Activated T-helper 1 cell treated with anti-CD3 and anti-CD28 coated beads, Interleukin-2, amount 50 U/mL, for 16 hours (primary cell): Measurements from ENCODE around the gene TPCN1.
"Not testable (repeated sequence)": the region's sequence is repeated elsewhere in the genome, so short reads cannot be mapped to it uniquely, and the experiment has no call there.

Experiments used
- DNase-seq, 2 donors: peaks; one replicate each; pipeline ENCODE4 v3.0.0-alpha.2; 2020; ENCODE audit warnings: low read depth in 1 of 2, low spot score in 1 of 2

The TPCN1 gene

DNA sequence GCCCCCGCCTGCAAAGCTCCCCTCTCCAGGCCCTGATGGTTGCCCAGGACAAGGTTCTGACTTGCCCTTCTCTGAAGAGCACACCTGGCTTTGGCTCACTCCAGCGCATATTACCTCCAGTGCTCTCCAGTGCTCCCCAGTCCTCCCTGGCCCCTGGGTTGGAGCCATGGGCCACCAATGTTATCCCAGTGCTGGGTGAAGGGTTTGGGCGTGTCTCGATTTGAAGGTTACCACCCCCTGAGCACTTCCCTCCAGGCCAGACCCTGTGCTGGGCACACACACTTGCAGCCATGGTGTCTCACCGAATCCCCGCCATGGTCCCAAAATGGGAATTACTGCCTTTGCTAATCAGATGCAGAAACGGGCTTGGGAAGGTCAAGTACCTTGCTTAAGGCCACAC, 24.7 kb upstream of the TPCN1 start:
- DNase-seq, result no peak

- DNase-seq, result peak in 1 of 2 donors; percentile 13
Measured at GRCh38 chr12:113196990-113197389, 24.3 kb upstream of the TPCN1 start.

GRCh38 chr12:113197518-113198077, 23.7 kb upstream of the TPCN1 start:
- DNase-seq, result no peak

DNA sequence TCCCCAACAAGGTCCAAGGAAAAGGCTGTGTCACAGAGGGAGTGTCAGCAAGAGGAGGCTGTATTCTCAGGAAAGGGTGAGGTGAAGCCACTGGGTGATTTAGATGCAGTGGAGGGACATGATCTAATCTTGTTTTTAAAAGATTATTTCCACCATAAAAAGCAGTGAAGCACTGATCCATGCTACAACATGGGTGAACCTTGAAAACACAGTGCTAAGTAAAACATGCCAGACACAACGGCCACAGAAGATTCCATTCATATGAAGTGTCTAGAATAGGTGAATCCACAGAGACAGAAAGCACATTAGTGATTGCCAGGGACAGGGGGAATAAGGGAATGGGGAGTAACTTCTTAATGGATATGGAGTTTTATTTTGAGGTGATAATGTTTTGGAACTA, 23.0 kb upstream of the TPCN1 start:
- DNase-seq, result no peak

DNA sequence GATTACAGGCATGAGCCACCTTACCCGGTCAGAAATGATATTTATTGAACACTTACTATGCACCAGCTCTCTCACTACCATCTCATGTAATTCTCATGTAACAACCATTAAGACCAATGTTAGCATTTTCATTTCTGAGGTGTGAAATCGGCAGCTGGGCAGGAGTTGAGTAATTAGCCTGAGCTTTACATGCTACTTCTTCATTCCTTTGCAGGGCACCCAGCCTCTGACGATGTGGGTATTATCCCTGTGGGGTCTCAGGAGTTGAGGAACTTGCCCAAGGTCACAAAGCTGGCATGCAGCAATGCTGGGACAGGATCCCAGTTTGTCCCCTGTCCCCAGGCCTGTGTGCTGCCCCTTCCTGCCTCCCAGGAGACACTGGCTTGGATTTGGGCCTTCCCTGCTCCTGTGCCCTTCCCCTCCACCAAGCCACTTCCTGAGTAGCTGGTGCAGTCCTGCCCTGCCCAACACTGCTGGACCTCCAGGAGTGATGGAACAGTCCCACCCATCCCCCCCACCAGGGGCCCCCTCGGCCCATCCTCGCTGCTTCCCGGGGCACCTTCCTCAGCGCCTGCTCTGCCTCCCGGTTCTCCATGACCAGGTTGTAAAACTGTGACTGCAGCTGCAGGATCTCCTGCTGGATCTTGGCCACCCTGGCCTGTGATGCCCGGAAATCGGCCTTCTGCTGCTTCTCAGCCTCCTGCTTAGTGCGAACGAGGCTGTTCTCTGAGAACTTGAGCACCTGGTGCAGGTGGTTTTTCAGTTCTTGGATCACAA, 21.1 kb upstream of the TPCN1 start:
- DNase-seq, result no peak

GRCh38 chr12:113201187-113202177, 19.8 kb upstream of the TPCN1 start:
- no peak for DNase-seq

DNA sequence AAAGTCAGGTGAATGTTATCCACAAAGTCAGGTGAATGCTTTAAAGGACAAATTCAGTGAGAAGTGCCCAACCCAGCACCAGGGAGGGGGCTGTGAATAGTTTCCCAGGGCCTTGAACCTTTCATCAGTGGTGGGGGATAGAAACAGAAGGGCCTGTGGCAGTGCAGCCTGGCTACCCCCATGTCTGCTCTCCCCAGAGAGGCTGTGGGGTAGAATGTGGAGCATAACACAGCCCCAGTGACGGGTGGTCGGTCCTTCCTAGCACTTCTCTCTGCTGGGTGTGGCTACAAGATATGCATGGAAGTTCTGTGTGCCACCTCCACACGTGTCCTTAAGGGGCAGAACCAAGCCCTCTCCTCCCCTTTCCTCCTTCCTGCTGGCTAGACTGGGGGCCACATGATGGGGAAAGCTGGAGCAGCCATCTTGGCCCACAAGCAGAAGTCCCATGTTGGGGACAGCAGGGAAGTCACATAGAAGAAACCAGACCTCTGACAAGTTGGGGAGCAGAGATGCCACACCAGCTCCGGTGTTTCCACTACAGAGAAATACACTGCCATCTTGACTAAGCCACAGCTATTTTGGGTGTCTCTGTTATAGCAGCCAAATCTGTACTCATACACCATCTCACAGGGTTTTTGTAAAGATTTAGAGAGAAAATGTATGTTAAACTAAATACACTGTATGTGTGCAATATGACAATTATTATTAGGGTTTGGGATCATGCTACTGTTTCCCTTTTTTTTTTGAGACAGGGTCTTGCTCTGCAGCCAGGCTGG, 18.8 kb upstream of the TPCN1 start:
- no peak for DNase-seq

DNA sequence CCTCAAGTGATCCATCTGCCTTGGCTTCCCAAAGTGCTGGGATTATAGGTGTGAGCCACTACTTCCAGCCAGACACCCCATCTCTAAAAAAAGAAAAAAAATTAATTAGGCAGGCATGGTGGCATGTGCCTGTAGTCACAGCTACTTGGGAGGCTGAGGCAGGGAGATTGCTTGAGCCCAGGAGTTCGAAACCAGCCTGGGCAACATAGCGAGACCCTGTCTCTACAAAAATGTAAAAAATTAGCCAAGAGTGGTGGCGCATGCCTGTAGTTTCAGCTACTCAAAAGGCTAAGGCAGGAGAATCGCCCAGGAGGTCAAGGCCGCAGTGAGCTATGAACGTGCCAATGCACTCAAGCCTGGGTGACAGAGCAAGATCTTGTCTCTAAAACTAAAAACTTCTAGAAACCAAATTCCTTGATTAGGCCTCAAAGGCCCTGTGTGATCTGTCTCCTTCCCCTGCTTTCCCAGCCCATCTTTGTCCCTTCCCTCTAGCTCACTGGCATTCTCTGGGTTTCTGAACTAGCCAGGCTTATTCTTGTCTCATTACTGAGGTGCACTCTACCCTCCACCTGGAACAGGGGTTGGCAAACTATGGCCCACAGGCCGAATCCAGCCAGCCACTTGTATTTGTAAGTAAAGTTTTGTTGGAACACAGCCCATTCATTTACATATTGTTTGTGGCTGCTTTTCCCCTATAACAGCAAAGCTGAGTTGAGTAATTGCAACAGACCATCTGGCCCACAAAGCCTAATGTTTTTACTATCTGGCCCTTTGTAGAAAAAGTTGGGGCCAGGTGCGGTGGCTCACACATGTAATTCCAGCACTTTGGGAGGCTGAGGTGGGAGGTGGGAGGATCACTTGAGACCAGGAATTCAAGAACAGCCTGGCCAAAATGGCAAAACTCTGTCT, 17.2 kb upstream of the TPCN1 start:
- no peak for DNase-seq

DNA sequence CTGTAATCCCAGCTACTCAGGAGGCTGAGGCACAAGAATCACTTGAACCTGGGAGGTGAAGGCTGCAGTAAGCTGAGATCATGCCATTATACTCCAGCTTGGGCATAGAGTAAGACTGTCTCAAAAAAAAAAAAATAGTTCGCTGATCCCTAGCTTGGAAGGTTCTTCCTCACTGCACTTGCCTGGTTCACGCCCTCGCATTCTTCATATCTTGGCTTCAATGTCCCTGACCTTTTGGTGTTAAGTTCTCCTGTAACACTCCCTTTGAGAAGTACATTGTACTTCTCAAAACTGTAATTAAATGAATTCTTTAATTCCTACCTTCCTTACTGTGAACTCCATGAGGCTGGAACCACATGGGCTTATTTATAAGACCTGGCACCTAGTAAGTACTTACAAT, 16.5 kb upstream of the TPCN1 start:
- DNase-seq, result no peak

- not testable (repeated sequence) for DNase-seq
Measured at GRCh38 chr12:113206802-113207201, 14.5 kb upstream of the TPCN1 start.

DNA sequence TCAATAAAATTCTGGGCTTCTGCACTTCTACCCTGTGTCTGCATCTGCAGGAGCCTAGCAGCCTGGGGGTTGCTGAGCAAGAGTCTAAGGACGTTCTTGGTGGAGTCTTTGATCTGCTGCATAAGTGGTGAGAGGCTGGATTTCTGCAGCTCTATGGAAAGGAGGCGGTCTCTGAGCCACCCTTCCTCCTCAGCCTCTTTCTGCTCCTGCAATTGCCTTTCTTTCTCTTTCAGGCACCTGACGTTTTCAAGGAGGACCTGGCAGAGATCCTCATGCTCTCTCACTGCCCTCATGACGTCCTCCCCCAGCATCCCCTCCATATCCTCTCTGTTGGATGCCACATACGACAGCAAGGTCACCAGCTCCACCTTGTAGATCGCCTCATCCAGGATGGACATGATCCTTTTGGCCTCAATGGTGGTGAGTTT, 13.6 kb upstream of the TPCN1 start:
- DNase-seq, result no peak

GRCh38 chr12:113208041-113208934, 13.0 kb upstream of the TPCN1 start:
- DNase-seq, result peak in 1 of 2 donors; percentile 20

DNA sequence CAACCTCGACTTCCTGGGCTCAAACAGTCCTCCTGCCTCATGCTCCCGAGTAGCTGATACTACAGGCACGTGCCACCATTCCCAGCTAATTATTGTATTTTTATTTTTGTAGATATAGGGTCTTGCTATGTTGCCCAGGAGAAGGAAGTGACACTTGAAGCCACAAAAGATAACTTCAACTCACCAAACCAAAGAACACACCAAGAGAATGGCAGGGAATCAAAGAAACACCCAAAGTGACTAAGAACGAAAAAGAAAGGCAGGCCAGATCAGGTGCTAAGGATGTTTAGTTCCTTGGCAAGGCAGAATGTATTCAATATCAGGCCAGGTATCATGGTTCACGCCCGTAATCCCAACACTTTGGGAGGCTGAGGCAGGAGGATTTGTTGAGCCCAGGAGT, 10.1 kb upstream of the TPCN1 start:
- DNase-seq, result no peak

- DNase-seq, result no peak
Measured at GRCh38 chr12:113214895-113215400, 6.3 kb upstream of the TPCN1 start.

DNA sequence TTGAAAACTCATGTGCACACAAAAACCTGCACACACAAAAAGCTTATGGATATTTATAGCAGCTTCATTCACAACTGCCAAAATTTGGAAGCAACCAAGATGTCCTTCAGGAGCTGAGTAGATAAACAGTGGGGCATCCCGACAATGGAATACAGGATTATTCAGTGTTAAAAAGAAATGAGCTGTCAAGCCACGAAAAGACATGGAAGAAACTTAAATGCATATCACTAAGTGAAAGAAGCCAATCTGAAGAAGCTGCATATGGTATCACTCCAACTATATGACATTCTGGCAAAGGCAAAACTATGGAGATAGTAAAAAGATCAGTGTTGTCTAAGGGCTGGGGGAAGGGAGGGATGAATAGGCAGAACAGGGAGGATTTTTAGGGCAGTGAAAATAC, 5.2 kb upstream of the TPCN1 start:
- no peak for DNase-seq

GRCh38 chr12:113220593-113221180, 577 bp upstream of the TPCN1 start:
- DNase-seq, result no peak

DNA sequence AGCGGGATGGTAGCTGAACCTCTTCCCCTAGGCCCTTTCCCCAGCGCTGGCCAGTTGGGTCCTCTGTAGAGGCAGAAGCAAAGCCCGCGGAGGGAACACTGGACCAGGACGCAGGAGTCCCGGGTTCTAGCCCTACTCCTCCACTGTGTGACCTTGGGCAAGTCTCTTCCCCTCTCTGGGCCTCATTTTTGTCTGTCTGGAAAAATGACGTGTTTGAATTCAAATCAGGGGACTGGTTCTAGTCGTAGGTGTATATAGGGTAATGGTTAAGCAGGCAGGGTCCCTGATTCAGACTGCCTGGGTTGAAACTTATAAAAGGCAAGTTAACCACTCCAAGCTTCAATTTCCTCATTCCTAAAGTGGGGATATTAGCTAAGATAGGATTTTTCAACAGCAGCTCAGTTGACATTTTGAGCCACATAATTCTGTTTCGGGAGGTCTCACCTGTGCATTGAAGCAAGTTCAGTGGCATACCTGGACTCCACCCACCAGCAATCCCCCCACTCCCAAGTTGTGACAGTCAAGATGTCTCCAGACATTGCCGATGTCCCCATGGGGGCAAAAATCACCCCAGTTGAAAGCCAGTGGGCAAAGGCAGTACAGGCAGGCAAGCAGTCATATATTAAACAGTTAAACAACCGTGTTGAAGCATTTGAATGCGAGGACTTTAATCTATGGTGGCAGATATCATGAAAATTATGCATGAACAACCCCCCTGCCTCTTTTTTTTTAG, 899 bp downstream of the TPCN1 start:
- DNase-seq, result no peak
